ENCODE data around the gene SLC10A7.

- TF ChIP-seq CTCF (IDR thresholded peaks at IDR 0.05), result no peak
- no peak for TF ChIP-seq POLR2AphosphoS5 (IDR thresholded peaks at IDR 0.05)
Measured at GRCh38 chr4:146494143-146494542, 27.6 kb downstream of the SLC10A7 start.
